K562 (cell line): ENCODE data around the gene UCN. TPM values are rescaled to one million over a fixed set of nuclear protein-coding genes. Genes with fewer than 3 reads are reported as not detected.

Source experiments
- ATAC-seq: fragments of 200-7000 bp; cut with Tn5 transposase; 3 replicates; pipeline ENCODE4 v1.9.1; 2020; ENCODE audit warnings: moderate library complexity
- Bru-seq: library from RNA; stranded (reverse); fragments of 400-500 nt; gene quantifications from one replicate; lab custom pipeline; 2021; lab: Mats Ljungman, UMichigan
- BruChase-seq, 2 experiments: library from RNA; stranded (reverse); fragments of 400-500 nt; gene quantifications; one replicate each; lab custom pipeline; 2021; lab: Mats Ljungman, UMichigan
- BruUV-seq: library from RNA; stranded (reverse); fragments of 400-500 nt; replicated peaks from 2 replicates; lab custom pipeline; 2021; lab: Mats Ljungman, UMichigan
- CTCF ChIA-PET: fragments of 300-600 bp; formaldehyde crosslinking; extraction: SDS; loops from one replicate; lab custom pipeline; 2021; ENCODE audit warnings: low intra/inter-chr PET ratio; lab: Yijun Ruan, JAX
- POLR2A ChIA-PET: fragments of 300-600, 350-650 bp; sonication (Branson Sonifier 250); formaldehyde crosslinking; extraction: SDS; loops from one replicate; lab custom pipeline; 2021; ENCODE audit warnings: antibody characterized with exemption, inconsistent platforms; lab: Yijun Ruan, JAX
- DNase-seq, 4 experiments: peaks; one replicate each; pipeline versions ENCODE4 v3.0.0 to v3.0.0-alpha.2; 2011 to 2018; ENCODE audit warnings: low spot score in 3 of 4, mixed read lengths in 3 of 4; ENCODE audit errors: extremely low read depth in 1 of 4
- FAIRE-seq: peaks from 2 replicates; lab custom pipeline; 2011; peaks lifted over from hg19 to GRCh38; lab: Jason Lieb, UNC
- H2AFZ ChIP-seq: 2 replicates; pipeline ENCODE4 v1.6.0; 2011; ENCODE audit warnings: low read depth, low read length, control low read depth, inconsistent platforms
- H3K27ac ChIP-seq: fragments of 200-600 bp; 3 replicates; pipeline ENCODE4 v1.8.0; 2011; ENCODE audit warnings: low read depth, mild to moderate bottlenecking, control low read depth, inconsistent platforms, low read length, moderate library complexity, mixed read lengths; ENCODE audit errors: extremely low read depth
- H3K27me3 ChIP-seq, 2 experiments: fragments of 300-600 bp in 1 of 2; 2 replicates in 1 of 2; 3 replicates in 1 of 2; pipeline versions ENCODE4 v1.6.0 to v1.8.0; 2011; ENCODE audit warnings: inconsistent platforms in 2 of 2, low read length in 2 of 2, mild to moderate bottlenecking in 1 of 2, mixed read lengths in 1 of 2, moderate library complexity in 1 of 2; ENCODE audit not compliant: control insufficient read depth in 2 of 2, insufficient read depth in 2 of 2
- H3K36me3 ChIP-seq: fragments of 300-600 bp; 3 replicates; pipeline ENCODE4 v1.8.0; 2011; ENCODE audit warnings: mild to moderate bottlenecking, low read length, inconsistent platforms; ENCODE audit not compliant: control insufficient read depth, insufficient read depth
- H3K4me1 ChIP-seq, 2 experiments: fragments of 200-600 bp in 1 of 2; replicated peaks in 1 of 2; 2 replicates in 1 of 2; 3 replicates in 1 of 2; pipeline versions ENCODE4 v1.5.1 to v1.8.0; 2011; ENCODE audit warnings: inconsistent platforms in 2 of 2, low read length in 2 of 2, mild to moderate bottlenecking in 1 of 2, mixed read lengths in 1 of 2, moderate library complexity in 1 of 2; ENCODE audit not compliant: control insufficient read depth in 2 of 2, insufficient read depth in 2 of 2
- H3K4me2 ChIP-seq: 2 replicates; pipeline ENCODE4 v1.6.1; 2011; ENCODE audit warnings: low read length, control low read depth, inconsistent platforms, mixed read lengths; ENCODE audit not compliant: insufficient read depth
- H3K4me3 ChIP-seq: fragments of 200-600 bp; sonication (generic), shearing (Covaris generic); 2 replicates; pipeline ENCODE4 v1.5.1; 2016; ENCODE audit warnings: control low read depth, inconsistent platforms
- H3K79me2 ChIP-seq: fragments of 200-600 bp; 3 replicates; pipeline ENCODE4 v1.8.0; 2011; ENCODE audit warnings: low read length, inconsistent platforms; ENCODE audit not compliant: control insufficient read depth, insufficient read depth
- H3K9ac ChIP-seq, 2 experiments: 2 replicates each; pipeline versions ENCODE4 v1.6.0 to v1.6.1; 2011; ENCODE audit warnings: low read depth in 2 of 2, low read length in 2 of 2, control low read depth in 1 of 2, inconsistent platforms in 1 of 2, mild to moderate bottlenecking in 1 of 2, mixed read lengths in 1 of 2; ENCODE audit not compliant: insufficient read depth in 1 of 2
- H3K9me1 ChIP-seq: one replicate; pipeline ENCODE4 v1.6.0; 2011; ENCODE audit warnings: inconsistent platforms, mild to moderate bottlenecking, low read length, moderate library complexity; ENCODE audit not compliant: control insufficient read depth, insufficient read depth
- H3K9me3 ChIP-seq: replicated peaks from 2 replicates; pipeline ENCODE4 v1.5.1; 2011; ENCODE audit warnings: low read depth, low read length, inconsistent platforms; ENCODE audit not compliant: control insufficient read depth, insufficient read depth
- H4K20me1 ChIP-seq: replicated peaks from 2 replicates; pipeline ENCODE4 v1.6.1; 2011; ENCODE audit warnings: low read length, inconsistent platforms, mixed read lengths; ENCODE audit not compliant: control insufficient read depth, insufficient read depth
- ATF3 ChIP-seq, 2 experiments: fragments of 450-650 bp in 1 of 2; sonication (generic) in 1 of 2; formaldehyde crosslinking in 1 of 2; IDR thresholded peaks in 1 of 2; conservative IDR thresholded peaks in 1 of 2; 2 replicates each; pipeline versions ENCODE4 v1.6.1 to v1.8.1; 2016 to 2023; ENCODE audit warnings: mild to moderate bottlenecking in 2 of 2, moderate library complexity in 2 of 2, inconsistent platforms in 1 of 2, missing genetic modification reagents in 1 of 2
- C11orf30 ChIP-seq: fragments of 450-650 bp; IDR thresholded peaks from 2 replicates; pipeline ENCODE4 v1.6.1; 2016; ENCODE audit warnings: low read depth, mild to moderate bottlenecking
- MIER1 ChIP-seq: fragments of 450-650 bp; IDR thresholded peaks from 2 replicates; pipeline ENCODE4 v1.6.1; 2016; ENCODE audit warnings: antibody characterized with exemption, mild to moderate bottlenecking, low read depth
- REST ChIP-seq, 2 experiments: fragments of 450-650 bp; formaldehyde crosslinking in 1 of 2; IDR thresholded peaks; 2 replicates each; pipeline versions ENCODE4 v1.4.0 to v1.6.1; 2014 to 2020; ENCODE audit warnings: mild to moderate bottlenecking in 2 of 2, borderline replicate concordance in 1 of 2, low read depth in 1 of 2
- WGBS: fragments of 100-300 bp; shearing (Covaris generic); methylation state at CpG from one replicate; pipeline ENCODE4 v1.1.6; 2016; ENCODE audit warnings: low coverage, mixed read lengths; ENCODE audit not compliant: insufficient coverage; ENCODE audit errors: missing lambda C conversion rate; 5-methylcytosine and 5-hydroxymethylcytosine counted together
- in situ Hi-C: fragments of 300-500 bp; cut with MboI; formaldehyde crosslinking; loops from 4 replicates; pipeline ENCODE4 v1.15.0; 2018; ENCODE audit warnings: inconsistent platforms, mixed read lengths
- intact Hi-C: fragments of 100-400 bp; cut with micrococcal nuclease; formaldehyde crosslinking; loops from 2 replicates; pipeline ENCODE4 v1.14.2; 2022
- long read RNA-seq, 3 experiments: library from polyadenylated mRNA in 2 of 3; library from RNA in 1 of 3; unstranded in 2 of 3; stranded (forward) in 1 of 3; transcript quantifications; one replicate each; pipeline ENCODE4 v2.0.0, GENCODE V29; 2019 to 2022
- polyA minus RNA-seq, 3 experiments: library from RNA; depleted of rRNA, polyadenylated mRNA; stranded (reverse); fragments of >200 nt; gene quantifications; 2 replicates each; pipeline ENCODE4 v1.2.3, GENCODE V29; 2011
- polyA plus RNA-seq, 8 experiments: library from polyadenylated mRNA; depleted of rRNA in 4 of 8; stranded (reverse) in 5 of 8; unstranded in 3 of 8; fragments of >200 nt; fragmentation: Nextera tagmentation in 2 of 8; fragmentation: Illumina TruSeq in 1 of 8; extraction: Ambion mirVana in 2 of 8; extraction: Trizol in 1 of 8; gene quantifications; 2 replicates each; pipeline versions ENCODE4 v1.2.1 to v1.2.3, GENCODE V29; 2011 to 2014; ENCODE audit warnings: inconsistent platforms in 1 of 8, missing spikeins in 1 of 8
- total RNA-seq, 7 experiments: library from RNA; depleted of rRNA in 6 of 7; stranded (reverse); fragments of >200 nt in 6 of 7; fragmentation: Illumina TruSeq in 2 of 7; extraction: Trizol in 2 of 7; gene quantifications; 2 replicates each; pipeline versions ENCODE4 v1.2.1 to v1.2.3, GENCODE V29; 2011 to 2021; ENCODE audit warnings: low replicate concordance in 1 of 7

The UCN gene
- total RNA-seq (2011; cell fraction: chromatin; rRNA removed; ENCODE audit: low replicate concordance): 2.2 and 3.1 TPM in 2 replicates
- 5.2 and 5.7 TPM in 2 replicates for total RNA-seq (2011; cell fraction: nucleolus; rRNA removed)
- 1.5 and 2.2 TPM in 2 replicates for total RNA-seq (2011; cell fraction: nucleoplasm; rRNA removed)
- total RNA-seq (2014; rRNA removed) (2.7 and 2.8 TPM in 2 replicates), total RNA-seq (2014; rRNA removed; fragmentation: Illumina TruSeq; extraction: Trizol) (0.25 TPM in 1 of 2 replicates, not detected in the other), total RNA-seq (2015; rRNA removed; fragmentation: Illumina TruSeq; extraction: Trizol) (0.64 and 0.65 TPM in 2 replicates), total RNA-seq (2021) (2.2 and 2.6 TPM in 2 replicates), polyA plus RNA-seq (2011; rRNA removed) (0.43 and 0.53 TPM in 2 replicates), polyA plus RNA-seq (2014; fragmentation: Illumina TruSeq; extraction: Trizol) (0.30 and 0.39 TPM in 2 replicates), polyA plus RNA-seq (2014; fragmentation: Nextera tagmentation; extraction: Ambion mirVana) (under 1 TPM; 0.10 to 0.28 TPM), polyA plus RNA-seq (2014; rRNA removed) (0.96 and 1.5 TPM in 2 replicates), polyA minus RNA-seq (2011; rRNA and poly(A)+ RNA removed) (not detected in 2 replicates), Bru-seq, nascent RNA (percentile 49 among the genes with signal in this experiment), BruChase-seq, experiment 1, labeled RNA remaining after a 2-hour chase (percentile 50 among the genes with signal in this experiment), BruChase-seq, experiment 2, labeled RNA remaining after a 6-hour chase (percentile 51 among the genes with signal in this experiment)
- polyA plus RNA-seq (2011; cell fraction: cytosol; rRNA removed): 0.53 and 3.9 TPM in 2 replicates
- polyA plus RNA-seq (2011; cell fraction: nucleus; rRNA removed): 3.2 and 7.5 TPM in 2 replicates
- 1.1 and 5.5 TPM in 2 replicates for polyA plus RNA-seq (2012)
- 1.1 TPM in 1 of 2 replicates, not detected in the other for polyA minus RNA-seq (2011; cell fraction: cytosol; rRNA and poly(A)+ RNA removed)
- polyA minus RNA-seq (2011; cell fraction: nucleus; rRNA and poly(A)+ RNA removed): 0.89 and 1.8 TPM in 2 replicates
- long read RNA-seq, experiment 1, partial matches to known transcripts: 0 of 6 reads
- long read RNA-seq, experiment 1, other reads (novel, unspliced or antisense): 5 of 6 reads
- long read RNA-seq, experiment 2, partial matches to known transcripts: 0 of 1 reads
- long read RNA-seq, experiment 2, other reads (novel, unspliced or antisense): 0 of 1 reads
- long read RNA-seq, experiment 3, partial matches to known transcripts: 0 of 1 reads
- long read RNA-seq, experiment 3, other reads (novel, unspliced or antisense): 0 of 1 reads

- ATAC-seq (no peak), DNase-seq (peak in 1 of 4 experiments; percentile 32), FAIRE-seq (no peak)
- Histone ChIP-seq H3K36me3 (peaks cover 20% of the 10 kb centered on the region; the same call in 2 of the 3 replicates), H3K27ac (no peak within 1 kb of the TSS), H3K4me1 (peaks cover 0 to 8% of the 10 kb centered on the region in 2 experiments; a peak in 1 of 5 replicates), H3K9me1 (no peaks in the 10 kb centered on the region), H3K4me3 (no peak within 1 kb of the TSS), H4K20me1 (no peaks in the 10 kb centered on the region), H3K79me2 (no peaks in the 10 kb centered on the region), H3K9me3 (no peaks in the 10 kb centered on the region), H2AFZ (no peak within 1 kb of the TSS), H3K4me2 (no peak within 1 kb of the TSS), H3K27me3 (no peaks in the 10 kb centered on the region), H3K9ac (no peak within 1 kb of the TSS)
- 87% methylated on average over 17 of the region's 25 CpGs for WGBS
- ChIA-PET POLR2A (interaction anchor here (0.6 kb wide), 1 partner anchor 424 kb away, joined by 3 read pairs; no protein-coding TSS in a partner anchor), CTCF (no interaction called here)
- in situ Hi-C loops: no loop called here
- BruUV-seq: no TSS peak
- intact Hi-C loops: no loop called here
- TF ChIP-seq ATF3 (IDR thresholded peaks at IDR 0.05) (no peak), ATF3 (CRISPR knock-in tag; conservative IDR thresholded peaks at IDR 0.05) (no peak), REST (IDR thresholded peaks at IDR 0.05; ENCODE audit: borderline replicate concordance) (peak; percentile 93), REST (CRISPR knock-in tag; IDR thresholded peaks at IDR 0.05; ENCODE audit: low read depth) (no peak), MIER1 (peak; percentile 62; the same call in 1 of the 2 replicates), C11orf30 (no peak)
Measured at GRCh38 chr2:27308359-27308881, at the start of gene UCN. TSS of gene UCN (minus strand) at chr2:27308445. CDS start at chr2:27307895, 550 bp downstream.
